ENCODE measurements around the gene NFASC.

Gene NFASC

DNA sequence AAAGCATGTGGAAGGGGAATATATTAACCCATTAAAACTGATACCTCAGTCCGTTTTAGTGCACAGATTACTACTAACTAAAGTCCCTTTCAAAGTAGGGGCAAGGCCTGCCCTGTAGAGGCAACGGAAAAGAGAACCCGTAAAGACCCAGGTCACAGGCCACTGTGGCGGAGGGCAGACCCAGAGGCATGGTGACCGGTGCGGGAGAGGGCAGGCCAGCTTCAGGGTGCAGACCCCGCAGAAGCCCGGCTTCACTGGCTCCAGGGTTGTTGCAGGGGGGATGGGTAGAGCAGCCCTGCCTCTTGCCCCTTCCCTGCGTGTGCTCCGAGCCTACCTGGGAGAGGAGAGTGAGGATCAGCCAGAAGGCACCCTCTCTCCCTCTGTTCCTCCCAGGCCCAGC, 190.1 kb downstream of the NFASC start:
- Histone ChIP-seq H3K4me3 (ENCODE audit: control insufficient read depth in 1 of 7, extremely low read depth in 1 of 7, insufficient read depth in 4 of 7, low read depth in 2 of 7, low read length in 6 of 7) (no peak overlapping the region), H3K27me3 (replicated peaks in 2 of 5; ENCODE audit: control insufficient read depth in 4 of 5, insufficient read depth in 5 of 5, low read length in 4 of 5) (peaks cover 0 to 2% (median 0%) of the 10 kb centered on the region in 5 experiments), H3K9me3 (ENCODE audit: control extremely low read depth in 1 of 5, control insufficient read depth in 4 of 5, insufficient read depth in 2 of 5, low read depth in 1 of 5, low read length in 4 of 5) (no peaks in the 10 kb centered on the region), H3K4me1 (ENCODE audit: control extremely low read depth in 1 of 4, control insufficient read depth in 4 of 4, insufficient read depth in 4 of 4, low read length in 3 of 4) (peaks cover 0 to 7% (median 4%) of the 10 kb centered on the region in 4 experiments), H3K27ac (ENCODE audit: insufficient read depth in 1 of 2, low read depth in 1 of 2, low read length in 2 of 2, poor library complexity in 1 of 2, severe bottlenecking in 2 of 2) (no peak overlapping the region), H3K36me3 (ENCODE audit: control insufficient read depth in 4 of 4, insufficient read depth in 4 of 4, low read length in 3 of 4) (no peaks in the 10 kb centered on the region)
- CTCF ChIA-PET: interaction anchor here (0.6 to 5.7 kb wide), 24 partner anchors 8 to 196 kb away, joined by 3 to 166 read pairs (median 10); partner anchors contain the start of gene CNTN2
- POLR2A ChIA-PET: interaction anchor here (0.6 to 3.0 kb wide), 3 partner anchors 19 to 72 kb away, joined by 3 to 10 read pairs (median 3); no protein-coding TSS in a partner anchor
- 77% methylated on average over 7 of the region's 10 CpGs for WGBS (ENCODE audit: insufficient coverage)
- DNase-seq: no peak

DNA sequence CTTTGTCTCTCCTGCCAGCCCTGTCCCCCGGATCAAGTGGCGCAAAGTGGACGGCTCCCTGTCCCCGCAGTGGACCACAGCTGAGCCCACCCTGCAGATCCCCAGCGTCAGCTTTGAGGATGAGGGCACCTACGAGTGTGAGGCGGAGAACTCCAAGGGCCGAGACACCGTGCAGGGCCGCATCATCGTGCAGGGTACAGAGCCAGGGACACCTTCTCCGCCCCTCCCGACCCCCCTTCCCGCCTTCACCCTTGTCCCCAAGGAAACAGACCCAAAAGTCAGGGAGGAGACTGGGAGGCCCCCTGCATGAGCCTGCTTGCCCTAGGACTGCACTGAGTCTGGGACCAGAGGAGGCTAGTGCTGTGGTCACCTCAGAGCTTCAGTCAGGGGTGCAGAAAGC, 190.6 kb downstream of the NFASC start:
- H3K36me3 ChIP-seq (ENCODE audit: control insufficient read depth in 4 of 4, insufficient read depth in 4 of 4, low read length in 3 of 4): no peaks in the 10 kb centered on the region
- 97% methylated on average over 12 of the region's 14 CpGs for WGBS (ENCODE audit: insufficient coverage)
- H3K27me3 ChIP-seq (replicated peaks in 2 of 5; ENCODE audit: control insufficient read depth in 4 of 5, insufficient read depth in 5 of 5, low read length in 4 of 5): peaks cover 0 to 2% (median 0%) of the 10 kb centered on the region in 5 experiments
- no peak for DNase-seq
- ChIA-PET CTCF (interaction anchor here (0.6 to 5.7 kb wide), 32 partner anchors 9 to 206 kb away, joined by 3 to 166 read pairs (median 6); partner anchors contain the start of genes CNTN2 and TMCC2), POLR2A (interaction anchor here (0.6 to 3.0 kb wide), 4 partner anchors 19 to 86 kb away, joined by 3 to 10 read pairs (median 4); no protein-coding TSS in a partner anchor)
- no peak overlapping the region for H3K4me3 ChIP-seq (ENCODE audit: control insufficient read depth in 1 of 7, extremely low read depth in 1 of 7, insufficient read depth in 4 of 7, low read depth in 2 of 7, low read length in 6 of 7)
- peaks cover 0 to 7% (median 4%) of the 10 kb centered on the region in 4 experiments for H3K4me1 ChIP-seq (ENCODE audit: control extremely low read depth in 1 of 4, control insufficient read depth in 4 of 4, insufficient read depth in 4 of 4, low read length in 3 of 4)
- no peaks in the 10 kb centered on the region for H3K9me3 ChIP-seq (ENCODE audit: control extremely low read depth in 1 of 5, control insufficient read depth in 4 of 5, insufficient read depth in 2 of 5, low read depth in 1 of 5, low read length in 4 of 5)
- H3K27ac ChIP-seq (ENCODE audit: insufficient read depth in 1 of 2, low read depth in 1 of 2, low read length in 2 of 2, poor library complexity in 1 of 2, severe bottlenecking in 2 of 2): no peak overlapping the region

GRCh38 chr1:205061665-205062069, 191.0 kb downstream of the NFASC start:
- 27% methylated on average over 8 of the region's 13 CpGs for WGBS (ENCODE audit: insufficient coverage)
- Histone ChIP-seq H3K4me3 (ENCODE audit: control insufficient read depth in 1 of 7, extremely low read depth in 1 of 7, insufficient read depth in 4 of 7, low read depth in 2 of 7, low read length in 6 of 7) (no peak overlapping the region), H3K36me3 (ENCODE audit: control insufficient read depth in 4 of 4, insufficient read depth in 4 of 4, low read length in 3 of 4) (no peaks in the 10 kb centered on the region), H3K27ac (ENCODE audit: insufficient read depth in 1 of 2, low read depth in 1 of 2, low read length in 2 of 2, poor library complexity in 1 of 2, severe bottlenecking in 2 of 2) (no peak overlapping the region), H3K9me3 (ENCODE audit: control extremely low read depth in 1 of 5, control insufficient read depth in 4 of 5, insufficient read depth in 2 of 5, low read depth in 1 of 5, low read length in 4 of 5) (no peaks in the 10 kb centered on the region), H3K27me3 (replicated peaks in 2 of 5; ENCODE audit: control insufficient read depth in 4 of 5, insufficient read depth in 5 of 5, low read length in 4 of 5) (peaks cover 0 to 1% (median 0%) of the 10 kb centered on the region in 5 experiments), H3K4me1 (ENCODE audit: control extremely low read depth in 1 of 4, control insufficient read depth in 4 of 4, insufficient read depth in 4 of 4, low read length in 3 of 4) (peaks cover 0 to 7% (median 4%) of the 10 kb centered on the region in 4 experiments)
- CTCF ChIA-PET: interaction anchor here (0.6 to 5.7 kb wide), 35 partner anchors 8 to 1247 kb away, joined by 3 to 166 read pairs (median 5); partner anchors contain the start of genes CNTN2 and TMCC2
- peak; percentile 78 to 90 (median 88) for DNase-seq
- POLR2A ChIA-PET: interaction anchor here (1.1 to 3.0 kb wide), 3 partner anchors 69 to 86 kb away, joined by 3 to 10 read pairs (median 5); no protein-coding TSS in a partner anchor

DNA sequence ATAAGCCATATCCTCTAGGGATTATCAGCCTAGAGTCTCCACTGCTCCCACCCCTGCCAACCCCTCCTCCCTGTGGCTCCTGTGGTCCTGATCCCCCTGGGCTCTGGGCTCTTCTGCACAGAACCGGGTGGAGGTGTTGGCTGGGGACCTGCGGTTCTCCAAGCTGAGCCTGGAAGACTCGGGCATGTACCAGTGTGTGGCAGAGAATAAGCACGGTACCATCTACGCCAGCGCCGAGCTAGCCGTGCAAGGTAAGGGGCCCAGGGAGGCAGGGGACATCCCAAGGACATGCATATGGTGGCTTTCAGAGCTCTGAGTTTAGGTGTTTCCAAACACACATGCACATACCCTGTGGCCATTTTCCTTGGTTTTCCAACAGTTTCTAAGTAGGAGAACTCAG, 191.7 kb downstream of the NFASC start:
- Histone ChIP-seq H3K4me1 (ENCODE audit: control extremely low read depth in 1 of 4, control insufficient read depth in 4 of 4, insufficient read depth in 4 of 4, low read length in 3 of 4) (peaks cover 0 to 7% (median 4%) of the 10 kb centered on the region in 4 experiments), H3K36me3 (ENCODE audit: control insufficient read depth in 4 of 4, insufficient read depth in 4 of 4, low read length in 3 of 4) (no peaks in the 10 kb centered on the region), H3K27me3 (replicated peaks in 2 of 5; ENCODE audit: control insufficient read depth in 4 of 5, insufficient read depth in 5 of 5, low read length in 4 of 5) (no peaks in the 10 kb centered on the region), H3K27ac (ENCODE audit: insufficient read depth in 1 of 2, low read depth in 1 of 2, low read length in 2 of 2, poor library complexity in 1 of 2, severe bottlenecking in 2 of 2) (no peak overlapping the region), H3K9me3 (ENCODE audit: control extremely low read depth in 1 of 5, control insufficient read depth in 4 of 5, insufficient read depth in 2 of 5, low read depth in 1 of 5, low read length in 4 of 5) (no peaks in the 10 kb centered on the region), H3K4me3 (ENCODE audit: control insufficient read depth in 1 of 7, extremely low read depth in 1 of 7, insufficient read depth in 4 of 7, low read depth in 2 of 7, low read length in 6 of 7) (no peak overlapping the region)
- 96% methylated on average over 7 of the region's 8 CpGs for WGBS (ENCODE audit: insufficient coverage)
- POLR2A ChIA-PET: interaction anchor here (3.0 kb wide), 1 partner anchor 73 kb away, joined by 10 read pairs; no protein-coding TSS in a partner anchor
- CTCF ChIA-PET: interaction anchor here (0.7 to 5.7 kb wide), 28 partner anchors 10 to 261 kb away, joined by 3 to 166 read pairs (median 8); partner anchors contain the start of gene CNTN2
- DNase-seq: no peak

DNA sequence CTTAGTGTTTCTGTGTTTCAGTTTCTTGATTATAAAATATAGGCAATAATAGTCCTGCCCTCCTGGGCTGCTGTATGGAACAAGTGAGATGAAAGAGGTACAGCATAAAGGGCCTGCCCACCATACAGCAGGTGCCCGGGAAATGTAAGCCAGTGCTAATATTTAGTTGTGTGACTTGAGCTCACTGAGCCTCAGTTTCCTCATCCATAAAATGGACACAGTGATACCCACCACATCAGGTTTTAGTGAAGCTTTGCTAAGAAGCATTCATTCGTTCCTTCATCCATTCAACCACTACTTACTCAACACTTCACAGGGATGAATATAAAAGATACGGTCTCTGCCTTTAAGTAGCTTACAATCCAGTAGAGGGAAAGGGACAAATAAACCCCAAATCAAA, 192.2 kb downstream of the NFASC start:
- H3K4me1 ChIP-seq (ENCODE audit: control extremely low read depth in 1 of 4, control insufficient read depth in 4 of 4, insufficient read depth in 4 of 4, low read length in 3 of 4): peaks cover 0 to 7% (median 4%) of the 10 kb centered on the region in 4 experiments
- no CpG with 5 or more reads among the region's 3 CpGs for WGBS (ENCODE audit: insufficient coverage)
- DNase-seq: no peak
- POLR2A ChIA-PET: interaction anchor here (3.0 kb wide), 1 partner anchor 74 kb away, joined by 10 read pairs; no protein-coding TSS in a partner anchor
- H3K36me3 ChIP-seq (ENCODE audit: control insufficient read depth in 4 of 4, insufficient read depth in 4 of 4, low read length in 3 of 4): no peaks in the 10 kb centered on the region
- H3K9me3 ChIP-seq (ENCODE audit: control extremely low read depth in 1 of 5, control insufficient read depth in 4 of 5, insufficient read depth in 2 of 5, low read depth in 1 of 5, low read length in 4 of 5): no peaks in the 10 kb centered on the region
- no peak overlapping the region for H3K4me3 ChIP-seq (ENCODE audit: control insufficient read depth in 1 of 7, extremely low read depth in 1 of 7, insufficient read depth in 4 of 7, low read depth in 2 of 7, low read length in 6 of 7)
- no peaks in the 10 kb centered on the region for H3K27me3 ChIP-seq (replicated peaks in 2 of 5; ENCODE audit: control insufficient read depth in 4 of 5, insufficient read depth in 5 of 5, low read length in 4 of 5)
- CTCF ChIA-PET: interaction anchor here (0.7 to 5.7 kb wide), 23 partner anchors 9 to 261 kb away, joined by 3 to 166 read pairs (median 5); no protein-coding TSS in a partner anchor
- H3K27ac ChIP-seq (ENCODE audit: insufficient read depth in 1 of 2, low read depth in 1 of 2, low read length in 2 of 2, poor library complexity in 1 of 2, severe bottlenecking in 2 of 2): no peak overlapping the region

GRCh38 chr1:205064301-205064700, 193.6 kb downstream of the NFASC start:
- no peaks in the 10 kb centered on the region for H3K9me3 ChIP-seq (ENCODE audit: control extremely low read depth in 1 of 5, control insufficient read depth in 4 of 5, insufficient read depth in 2 of 5, low read depth in 1 of 5, low read length in 4 of 5)
- no peak overlapping the region for H3K27ac ChIP-seq (ENCODE audit: insufficient read depth in 1 of 2, low read depth in 1 of 2, low read length in 2 of 2, poor library complexity in 1 of 2, severe bottlenecking in 2 of 2)
- ChIA-PET POLR2A (no interaction called here), CTCF (interaction anchor here (0.8 to 5.7 kb wide), 5 partner anchors 51 to 273 kb away, joined by 3 to 166 read pairs (median 31); no protein-coding TSS in a partner anchor)
- no peaks in the 10 kb centered on the region for H3K27me3 ChIP-seq (replicated peaks in 2 of 5; ENCODE audit: control insufficient read depth in 4 of 5, insufficient read depth in 5 of 5, low read length in 4 of 5)
- H3K36me3 ChIP-seq (ENCODE audit: control insufficient read depth in 4 of 4, insufficient read depth in 4 of 4, low read length in 3 of 4): no peaks in the 10 kb centered on the region
- 91% methylated on average over 4 of the region's 11 CpGs for WGBS (ENCODE audit: insufficient coverage)
- peaks cover 0 to 7% (median 4%) of the 10 kb centered on the region in 4 experiments for H3K4me1 ChIP-seq (ENCODE audit: control extremely low read depth in 1 of 4, control insufficient read depth in 4 of 4, insufficient read depth in 4 of 4, low read length in 3 of 4)
- DNase-seq: no peak
- no peak overlapping the region for H3K4me3 ChIP-seq (ENCODE audit: control insufficient read depth in 1 of 7, extremely low read depth in 1 of 7, insufficient read depth in 4 of 7, low read depth in 2 of 7, low read length in 6 of 7)

- no peaks in the 10 kb centered on the region for H3K36me3 ChIP-seq (ENCODE audit: control insufficient read depth in 4 of 4, insufficient read depth in 4 of 4, low read length in 3 of 4)
- WGBS (ENCODE audit: insufficient coverage): 97% methylated on average over 8 of the region's 9 CpGs
- H3K4me1 ChIP-seq (ENCODE audit: control extremely low read depth in 1 of 4, control insufficient read depth in 4 of 4, insufficient read depth in 4 of 4, low read length in 3 of 4): peaks cover 0 to 7% (median 4%) of the 10 kb centered on the region in 4 experiments
- no peaks in the 10 kb centered on the region for H3K9me3 ChIP-seq (ENCODE audit: control extremely low read depth in 1 of 5, control insufficient read depth in 4 of 5, insufficient read depth in 2 of 5, low read depth in 1 of 5, low read length in 4 of 5)
- no peak overlapping the region for H3K27ac ChIP-seq (ENCODE audit: insufficient read depth in 1 of 2, low read depth in 1 of 2, low read length in 2 of 2, poor library complexity in 1 of 2, severe bottlenecking in 2 of 2)
- ChIA-PET POLR2A (no interaction called here), CTCF (interaction anchor here (2.9 to 5.7 kb wide), 2 partner anchors 76 to 88 kb away, joined by 25 to 149 read pairs; no protein-coding TSS in a partner anchor)
- DNase-seq: no peak
- H3K27me3 ChIP-seq (replicated peaks in 2 of 5; ENCODE audit: control insufficient read depth in 4 of 5, insufficient read depth in 5 of 5, low read length in 4 of 5): no peaks in the 10 kb centered on the region
- no peak overlapping the region for H3K4me3 ChIP-seq (ENCODE audit: control insufficient read depth in 1 of 7, extremely low read depth in 1 of 7, insufficient read depth in 4 of 7, low read depth in 2 of 7, low read length in 6 of 7)
These were observed 194.2 kb downstream of the NFASC start for GRCh38 chr1:205064741-205065316.
